ENCODE results near the gene TMIGD1.
"Not testable (repeated sequence)": the region's sequence is repeated elsewhere in the genome, so short reads cannot be mapped to it uniquely, and the experiment has no call there.

TMIGD1 gene

GRCh38 chr17:30357476-30357875 lies 23.6 kb upstream of the TMIGD1 start:
- DNase-seq: no peak

- no peak for DNase-seq
These were observed 20.8 kb upstream of the TMIGD1 start for GRCh38 chr17:30354701-30355100.

DNA sequence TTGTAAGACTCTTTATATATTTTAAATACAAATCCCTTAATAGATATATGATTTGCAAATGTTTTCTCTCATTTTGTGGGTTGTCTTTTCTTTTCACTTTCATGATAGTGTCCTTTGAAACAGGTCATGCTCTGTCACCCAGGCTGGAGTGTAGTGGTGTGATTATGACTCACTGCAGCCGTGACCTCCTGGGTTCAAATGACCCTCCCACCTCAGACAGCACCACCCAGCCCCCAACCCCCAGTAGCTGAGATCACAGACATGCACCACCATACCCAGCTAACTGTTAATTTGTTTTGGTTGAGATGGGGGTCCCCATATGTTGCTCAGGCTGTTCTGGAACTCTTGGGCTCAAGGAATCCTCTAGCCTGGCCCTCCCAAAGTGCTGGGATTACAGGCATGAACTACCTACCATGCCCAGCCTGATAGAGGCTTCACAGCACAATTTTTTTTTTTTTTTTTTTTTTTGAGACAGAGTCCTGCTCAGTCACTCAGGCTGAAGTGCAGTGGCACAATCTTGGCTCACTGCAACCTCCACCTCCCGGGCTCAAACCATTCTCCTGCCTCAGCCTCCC lies 18.5 kb upstream of the TMIGD1 start:
- DNase-seq: no peak

DNA sequence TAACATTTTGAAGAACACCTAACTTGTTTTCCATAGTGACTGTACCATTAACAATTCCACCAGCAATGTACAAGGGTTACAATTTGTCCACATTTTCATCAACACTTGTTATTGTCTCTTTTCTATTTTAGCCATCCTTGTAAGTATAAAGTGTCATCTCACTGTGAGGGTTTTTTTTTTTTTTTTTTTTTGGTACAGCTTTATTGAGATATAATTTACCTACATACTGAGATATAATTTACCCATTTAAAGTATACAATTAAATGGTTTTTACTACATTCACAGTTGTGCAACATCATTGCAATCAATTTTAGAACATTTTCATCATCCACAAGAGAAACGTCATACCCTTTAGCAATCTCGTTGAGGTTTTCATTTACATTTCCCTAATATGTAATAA lies 17.9 kb upstream of the TMIGD1 start:
- DNase-seq: no peak

GRCh38 chr17:30351263-30351662 lies 17.4 kb upstream of the TMIGD1 start:
- not testable (repeated sequence) for DNase-seq

- no peak for DNase-seq
These were observed 15.4 kb upstream of the TMIGD1 start for GRCh38 chr17:30349252-30349651.

GRCh38 chr17:30347488-30347887 lies 13.6 kb upstream of the TMIGD1 start:
- DNase-seq: no peak

DNA sequence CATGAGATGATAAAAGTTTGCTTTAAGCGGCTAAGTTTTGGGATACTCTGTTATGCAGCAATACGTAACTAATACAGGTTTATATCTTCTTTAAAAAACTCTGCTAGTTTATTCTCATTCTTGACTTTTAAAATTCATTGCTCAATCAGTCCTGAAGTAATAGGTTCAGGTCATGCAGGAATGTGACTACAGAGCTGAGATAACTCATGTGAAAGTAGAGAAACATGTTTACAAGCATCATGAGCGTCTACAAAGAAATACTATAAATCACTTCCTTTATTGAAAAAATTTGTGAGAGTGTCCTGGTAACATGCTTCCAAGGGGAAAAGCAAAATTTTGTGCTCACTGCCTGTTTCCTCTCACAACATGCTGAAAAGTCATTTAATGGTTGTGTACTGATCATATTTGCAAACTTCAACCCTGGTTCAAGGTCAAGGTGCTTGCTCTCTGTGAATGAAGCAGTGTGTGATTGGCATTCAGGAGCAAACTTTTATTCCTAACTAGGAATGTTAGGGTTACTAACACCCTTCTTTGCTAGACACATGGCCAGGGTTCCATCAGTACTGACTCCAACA lies 12.5 kb upstream of the TMIGD1 start:
- no peak for DNase-seq

GRCh38 chr17:30345527-30346075 lies 11.7 kb upstream of the TMIGD1 start:
- DNase-seq: peak in 1 of 2 experiments; percentile 32

DNA sequence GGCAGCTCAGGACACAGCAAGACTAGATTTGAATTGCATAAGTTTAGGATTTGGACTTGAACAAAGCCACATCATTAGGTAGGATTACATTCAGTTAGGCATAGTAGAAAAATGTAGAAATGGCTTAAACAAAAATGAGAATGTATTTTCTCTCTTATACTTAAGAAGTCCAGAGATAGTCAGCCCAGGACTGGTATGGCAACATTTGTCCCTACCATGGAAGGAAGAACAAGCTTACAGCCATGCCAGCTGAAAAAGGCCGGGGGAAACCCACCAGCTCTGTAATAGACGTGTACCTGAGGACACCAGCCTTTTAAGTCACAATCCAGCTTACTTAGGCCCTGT lies 11.2 kb upstream of the TMIGD1 start:
- DNase-seq: no peak

GRCh38 chr17:30344283-30345088 lies 10.6 kb upstream of the TMIGD1 start:
- DNase-seq: no peak

- no peak for DNase-seq
These were observed 9.9 kb upstream of the TMIGD1 start for GRCh38 chr17:30343796-30344195.

DNA sequence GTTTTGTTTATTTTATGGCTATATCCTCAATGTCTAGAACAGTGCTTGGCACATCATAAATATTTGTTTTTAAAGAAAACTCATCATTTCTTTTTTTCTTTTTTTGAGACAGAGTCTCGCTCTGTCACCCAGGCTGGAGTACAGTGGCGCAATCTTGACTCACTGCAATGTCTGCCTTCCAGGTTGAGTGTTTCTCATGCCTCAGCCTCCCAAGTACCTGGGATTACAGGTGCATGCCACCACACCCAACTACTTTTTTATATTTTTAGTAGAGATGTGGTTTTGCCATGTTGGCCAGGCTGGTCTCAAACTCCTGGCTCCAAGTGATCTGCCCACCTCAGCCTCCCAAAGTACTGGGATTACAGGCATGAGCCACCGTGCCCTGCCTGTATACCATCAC lies 9.4 kb upstream of the TMIGD1 start:
- DNase-seq: not testable (repeated sequence)

DNA sequence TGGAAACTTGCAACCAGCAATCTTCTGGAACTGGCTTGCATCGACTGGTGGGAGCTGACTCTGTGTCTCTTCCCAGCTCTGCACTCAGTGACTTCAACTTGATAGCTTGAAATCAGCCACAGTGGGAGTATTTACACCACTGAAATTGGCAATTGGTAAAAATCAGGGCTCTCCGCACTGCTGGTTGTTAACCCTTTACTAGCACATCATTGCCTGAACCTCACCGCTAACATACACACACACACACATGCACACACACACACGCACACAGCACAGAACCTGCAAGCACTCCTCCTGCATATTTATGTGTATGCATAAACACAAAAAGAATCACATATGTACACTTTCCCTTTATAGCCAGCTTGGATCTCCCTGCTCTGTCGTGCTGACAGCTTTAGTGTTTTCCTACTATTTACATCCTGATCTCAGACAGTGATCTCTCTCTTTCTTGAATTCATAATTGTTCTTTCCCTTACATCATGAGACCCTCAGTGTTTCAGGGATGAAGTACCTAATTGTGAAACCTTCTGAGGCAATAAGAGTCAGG lies 7.9 kb upstream of the TMIGD1 start:
- DNase-seq: no peak

GRCh38 chr17:30340801-30341356 lies 7.0 kb upstream of the TMIGD1 start:
- no peak for DNase-seq

- no peak for DNase-seq
These were observed 5.2 kb upstream of the TMIGD1 start for GRCh38 chr17:30339086-30339485.

DNA sequence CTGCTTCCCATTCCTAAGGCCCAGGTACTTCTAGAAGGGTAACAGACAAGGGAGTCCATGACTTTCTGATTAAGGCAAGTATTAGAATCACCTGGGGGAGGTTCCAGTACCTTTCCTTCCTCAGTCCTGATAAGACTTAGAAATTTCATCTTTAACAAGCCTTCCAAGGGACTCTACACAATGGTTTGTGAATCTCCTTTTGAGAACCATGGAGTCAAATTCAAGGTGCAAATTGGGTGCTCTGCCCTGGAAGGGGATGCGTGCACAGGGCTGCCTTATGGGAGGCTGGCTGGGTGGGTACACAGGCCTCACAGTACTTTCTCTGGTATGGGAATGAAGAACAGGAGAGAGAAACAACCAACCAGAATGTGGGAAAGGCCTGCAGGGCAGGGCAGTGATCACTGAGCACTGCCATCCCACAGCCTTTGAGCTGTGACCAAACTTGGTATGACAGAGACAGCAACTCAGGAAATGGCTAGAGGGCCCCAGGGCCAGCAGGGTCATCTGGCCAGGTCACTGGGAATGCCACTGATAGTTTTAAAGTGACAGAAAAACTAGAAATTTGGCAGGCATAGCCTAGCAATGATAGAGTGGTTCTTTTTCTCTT lies 3.6 kb upstream of the TMIGD1 start:
- no peak for DNase-seq

DNA sequence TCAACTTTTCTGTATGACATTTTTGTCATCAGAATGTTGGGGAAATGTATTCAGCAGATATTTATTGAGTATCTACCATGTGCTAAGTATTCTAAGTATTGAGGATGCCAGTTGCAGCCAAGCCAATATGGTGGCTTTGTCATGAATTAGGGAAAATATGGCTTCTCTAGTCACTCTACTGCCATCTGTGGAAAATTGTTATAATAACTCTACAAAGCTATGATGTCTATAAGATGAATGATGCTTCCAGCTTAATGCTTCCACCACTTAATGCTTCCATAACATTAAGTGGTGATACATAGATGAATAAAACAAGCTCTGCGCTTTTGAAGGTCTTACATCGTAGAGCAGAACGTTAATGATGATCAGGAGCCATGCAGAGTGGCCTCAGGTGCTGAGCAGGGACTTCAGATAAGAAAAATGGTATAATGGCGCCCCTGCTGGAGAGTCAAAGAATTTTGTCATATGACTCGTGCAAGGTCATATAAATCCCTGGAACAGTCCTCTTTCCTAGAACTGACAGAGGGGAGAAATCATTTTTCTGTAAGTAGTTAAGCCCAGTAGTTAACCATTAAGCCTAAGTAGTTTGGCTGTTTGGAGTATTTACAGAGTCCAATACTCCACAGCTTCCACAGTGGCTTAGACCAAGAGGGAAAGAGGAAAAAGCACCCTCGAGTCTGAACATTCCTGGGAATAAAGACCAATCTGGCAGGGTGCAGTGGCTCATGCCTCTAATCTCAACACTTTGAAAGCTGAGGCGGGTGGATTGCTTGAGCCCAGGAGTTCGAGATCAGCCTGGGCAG lies 2.7 kb upstream of the TMIGD1 start:
- DNase-seq: peak; percentile 33 to 39

DNA sequence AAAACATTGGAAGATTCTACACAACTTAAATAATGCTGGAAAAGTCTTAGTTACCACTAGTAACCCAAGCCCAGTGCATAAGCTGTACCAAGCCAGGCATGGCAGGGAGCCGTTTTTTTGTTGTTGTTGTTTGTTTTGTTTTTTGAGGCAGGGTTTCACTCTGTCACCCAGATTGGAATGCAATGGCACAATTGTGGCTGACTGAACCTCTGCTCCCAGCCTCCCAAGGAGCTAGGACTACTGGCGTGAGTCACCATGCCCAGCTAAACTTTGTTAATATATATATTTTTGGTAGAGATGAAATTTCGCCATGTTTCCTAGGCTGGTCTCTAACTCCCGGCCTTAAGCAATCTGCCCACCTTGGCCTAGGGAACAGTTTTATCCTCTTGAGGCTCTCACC lies 564 bp upstream of the TMIGD1 start:
- DNase-seq: no peak

DNA sequence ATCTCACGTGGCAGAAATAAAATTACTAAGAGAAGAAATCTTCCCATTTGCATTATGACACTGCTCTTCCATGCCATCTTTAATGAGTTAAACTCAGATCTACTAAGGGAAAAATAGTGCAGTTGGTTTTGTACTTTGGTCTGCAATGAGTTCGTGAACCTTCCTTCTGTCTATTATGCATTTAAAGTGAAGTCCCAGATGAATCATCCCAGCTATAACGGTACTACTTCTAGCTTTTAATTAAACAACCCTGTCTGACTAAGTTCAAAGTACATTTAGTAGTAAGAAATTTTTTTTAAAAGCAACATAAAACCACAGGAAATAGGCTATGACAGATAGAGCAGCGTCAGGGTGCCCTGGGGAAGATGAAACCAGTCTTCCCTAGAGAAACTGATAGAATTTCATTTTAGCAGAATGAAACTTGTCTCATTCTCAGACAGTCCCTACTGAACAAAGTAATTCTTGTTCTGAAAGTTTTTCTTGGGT lies 1.8 kb downstream of the TMIGD1 start:
- DNase-seq: peak; percentile 36 to 69

DNA sequence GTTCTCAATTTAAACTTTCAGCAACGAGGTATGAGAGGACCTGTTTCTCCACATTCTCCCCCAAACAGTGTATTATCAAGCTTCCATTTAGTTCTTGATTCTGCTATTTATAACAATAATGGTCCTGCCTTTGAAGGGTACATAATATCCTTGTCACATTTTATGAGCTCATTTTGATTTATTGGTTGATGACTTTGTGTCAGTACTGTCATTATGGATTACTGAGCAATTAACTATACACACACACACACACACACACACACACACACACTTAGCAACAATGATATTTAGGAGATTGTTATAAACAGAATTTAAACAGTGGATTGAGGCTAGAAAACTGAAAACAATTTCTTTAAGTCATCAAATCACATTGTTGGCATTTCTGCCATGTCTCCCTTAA lies 7.0 kb downstream of the TMIGD1 start:
- no peak for DNase-seq

GRCh38 chr17:30324723-30325122 lies 9.1 kb downstream of the TMIGD1 start:
- no peak for DNase-seq

Measured in stimulated activated CD4-positive, alpha-beta T cell treated with anti-CD3 and anti-CD28 coated beads, Interleukin-4, amount 100 ng/mL, for 4 hours (primary cell).